ENCODE data around the gene ARMCX6.

GRCh38 chrX:101605146-101605545 is 12.7 kb downstream of the ARMCX6 start:
- TF ChIP-seq CTCF (conservative IDR thresholded peaks at IDR 0.05; ENCODE audit: low read depth, low read length) (no peak), POLR2A (IDR thresholded peaks at IDR 0.05; ENCODE audit: low read depth, low read length) (no peak)

All from IMR-90 (cell line).